ENCODE data around the gene NOP16. TPM values are rescaled to one million over a fixed set of nuclear protein-coding genes. Genes with fewer than 3 reads are reported as not detected.
"Not testable (repeated sequence)": the region's sequence is repeated elsewhere in the genome, so short reads cannot be mapped to it uniquely, and the experiment has no call there.

The NOP16 gene
- polyA plus RNA-seq, 1 experiment = 36.8 TPM

- ChIA-PET CTCF (no interaction called here), POLR2A (no interaction called here)
- no peak for DNase-seq (ENCODE audit: low read depth)
- Histone ChIP-seq H3K36me3 (ENCODE audit: control insufficient read depth, insufficient read depth, low read length) (peaks cover 7% of the 10 kb centered on the region), H3K27me3 (ENCODE audit: control insufficient read depth, insufficient read depth, low read length) (no peaks in the 10 kb centered on the region), H3K4me3 (ENCODE audit: low read depth, low read length) (no peak overlapping the region)
- no peak for TF ChIP-seq CTCF (IDR thresholded peaks at IDR 0.05; ENCODE audit: insufficient read depth, low read depth, low read length)
Observed at GRCh38 chr5:176410486-176411180, 22.2 kb upstream of the NOP16 start.

- Histone ChIP-seq H3K4me3 (ENCODE audit: low read depth, low read length) (no peak overlapping the region), H3K27me3 (ENCODE audit: control insufficient read depth, insufficient read depth, low read length) (no peaks in the 10 kb centered on the region), H3K36me3 (ENCODE audit: control insufficient read depth, insufficient read depth, low read length) (peaks cover 9% of the 10 kb centered on the region)
- ChIA-PET CTCF (no interaction called here), POLR2A (no interaction called here)
- no peak for TF ChIP-seq CTCF (IDR thresholded peaks at IDR 0.05; ENCODE audit: insufficient read depth, low read depth, low read length)
- DNase-seq (ENCODE audit: low read depth) = no peak
Observed at GRCh38 chr5:176409765-176410164, 21.4 kb upstream of the NOP16 start.

GRCh38 chr5:176408590-176408989, 20.2 kb upstream of the NOP16 start:
- ChIA-PET POLR2A (no interaction called here), CTCF (no interaction called here)
- DNase-seq (ENCODE audit: low read depth) = no peak
- Histone ChIP-seq H3K4me3 (ENCODE audit: low read depth, low read length) (no peak overlapping the region), H3K36me3 (ENCODE audit: control insufficient read depth, insufficient read depth, low read length) (peaks cover 10% of the 10 kb centered on the region), H3K27me3 (ENCODE audit: control insufficient read depth, insufficient read depth, low read length) (no peaks in the 10 kb centered on the region)
- no peak for TF ChIP-seq CTCF (IDR thresholded peaks at IDR 0.05; ENCODE audit: insufficient read depth, low read depth, low read length)

GRCh38 chr5:176408252-176408573, 19.8 kb upstream of the NOP16 start:
- H3K4me3 ChIP-seq (ENCODE audit: low read depth, low read length); DNase-seq (ENCODE audit: low read depth); POLR2A ChIA-PET; CTCF ChIA-PET; H3K27me3 ChIP-seq (ENCODE audit: control insufficient read depth, insufficient read depth, low read length): not testable (repeated sequence)
- peaks cover 10% of the 10 kb centered on the region for H3K36me3 ChIP-seq (ENCODE audit: control insufficient read depth, insufficient read depth, low read length)

- Histone ChIP-seq H3K4me3 (ENCODE audit: low read depth, low read length) (no peak overlapping the region), H3K27me3 (ENCODE audit: control insufficient read depth, insufficient read depth, low read length) (no peaks in the 10 kb centered on the region), H3K36me3 (ENCODE audit: control insufficient read depth, insufficient read depth, low read length) (peaks cover 10% of the 10 kb centered on the region)
- ChIA-PET POLR2A (no interaction called here), CTCF (interaction anchor here (0.6 to 1.3 kb wide), 3 partner anchors 37 to 239 kb away, joined by 3 read pairs; partner anchors contain the start of gene TSPAN17)
- no peak for TF ChIP-seq CTCF (IDR thresholded peaks at IDR 0.05; ENCODE audit: insufficient read depth, low read depth, low read length)
- DNase-seq (ENCODE audit: low read depth) = no peak
Observed at GRCh38 chr5:176407456-176408251, 19.3 kb upstream of the NOP16 start.
